HCT116 (cell line): ENCODE measurements around the gene ACOT12. TPM values are rescaled to one million over a fixed set of nuclear protein-coding genes. Genes with fewer than 3 reads are reported as not detected.
"Not testable (repeated sequence)": the region's sequence is repeated elsewhere in the genome, so short reads cannot be mapped to it uniquely, and the experiment has no call there.

Experiments
- ATAC-seq: fragments of 200-7000 bp; cut with Tn5 transposase; 2 replicates; pipeline ENCODE4 v1.9.1; 2020; ENCODE audit warnings: mild to moderate bottlenecking, moderate library complexity
- BruUV-seq: library from RNA; stranded (reverse); fragments of 400-500 nt; replicated peaks from 2 replicates; lab custom pipeline; 2021; lab: Mats Ljungman, UMichigan
- CTCF ChIA-PET: fragments of 300-600 bp; sonication (Branson Sonifier 250); formaldehyde crosslinking; loops from one replicate; lab custom pipeline; 2021; ENCODE audit warnings: antibody characterized with exemption; lab: Charles Lee
- POLR2A ChIA-PET: fragments of 300-600, 350-600 bp; sonication (Branson Sonifier 250); formaldehyde crosslinking; loops from one replicate; lab custom pipeline; 2021; ENCODE audit warnings: antibody characterized with exemption; lab: Charles Lee
- RAD21 ChIA-PET, 2 experiments: fragments of 300-600 bp; sonication (Branson Sonifier 250); formaldehyde crosslinking; loops; one replicate each; lab custom pipeline; 2023; ENCODE audit warnings: low total read pairs in 2 of 2; ENCODE audit not compliant: uncharacterized antibody in 2 of 2, unreplicated experiment in 2 of 2, low non-redundant PET in 1 of 2; lab: Charles Lee
- DNase-seq: peaks from one replicate; pipeline ENCODE4 v3.0.0-alpha.2; 2010; ENCODE audit warnings: low read depth, low spot score
- H2AFZ ChIP-seq: fragments of 200-600 bp; shearing (Covaris generic), sonication (generic); 2 replicates; pipeline ENCODE4 v1.6.1; 2017; ENCODE audit warnings: low read depth, mixed run types, mixed read lengths, antibody characterized with exemption, low read length; ENCODE audit not compliant: poor library complexity, severe bottlenecking
- H3K27ac ChIP-seq: 2 replicates; pipeline ENCODE4 v1.5.1; 2012; ENCODE audit warnings: low read depth, low read length
- H3K27me3 ChIP-seq: fragments of 200-600 bp; sonication (generic); 2 replicates; pipeline ENCODE4 v1.6.1; 2016; ENCODE audit warnings: mixed run types, low read length, mixed read lengths; ENCODE audit not compliant: insufficient read depth
- H3K36me3 ChIP-seq, 2 experiments: fragments of 200-500 bp in 1 of 2; fragments of 200-600 bp in 1 of 2; sonication (Bioruptor generic) in 1 of 2; sonication (generic) in 1 of 2; 2 replicates each; pipeline versions ENCODE4 v1.5.1 to v1.6.1; 2014 to 2016; ENCODE audit warnings: low read length in 2 of 2, inconsistent platforms in 1 of 2, mixed read lengths in 1 of 2, mixed run types in 1 of 2; ENCODE audit not compliant: insufficient read depth in 2 of 2, control insufficient read depth in 1 of 2
- H3K4me1 ChIP-seq, 2 experiments: fragments of 200-600 bp in 1 of 2; sonication (generic) in 1 of 2; 2 replicates each; pipeline versions ENCODE4 v1.5.1 to v1.6.1; 2012 to 2017; ENCODE audit warnings: low read length in 2 of 2, inconsistent platforms in 1 of 2, mild to moderate bottlenecking in 1 of 2, mixed read lengths in 1 of 2, mixed run types in 1 of 2, moderate library complexity in 1 of 2; ENCODE audit not compliant: insufficient read depth in 2 of 2, control insufficient read depth in 1 of 2
- H3K4me2 ChIP-seq: fragments of 200-600 bp; sonication (generic); 2 replicates; pipeline ENCODE4 v1.6.1; 2017; ENCODE audit warnings: mixed run types, low read length, mixed read lengths
- H3K4me3 ChIP-seq, 2 experiments: fragments of 200-600 bp in 1 of 2; sonication (generic) in 1 of 2; replicated peaks in 1 of 2; 2 replicates each; pipeline ENCODE4 v1.5.1; 2011 to 2016; ENCODE audit warnings: low read length in 2 of 2, control low read depth in 1 of 2, low read depth in 1 of 2, mild to moderate bottlenecking in 1 of 2, mixed read lengths in 1 of 2, mixed run types in 1 of 2
- H3K79me2 ChIP-seq: fragments of 200-600 bp; sonication (generic); 2 replicates; pipeline ENCODE4 v1.6.1; 2017; ENCODE audit warnings: mild to moderate bottlenecking, mixed run types, low read length, moderate library complexity, mixed read lengths; ENCODE audit not compliant: insufficient read depth
- H3K9ac ChIP-seq: fragments of 200-600 bp; sonication (generic); 2 replicates; pipeline ENCODE4 v1.6.1; 2016; ENCODE audit warnings: low read length, mixed read lengths
- H3K9me2 ChIP-seq: fragments of 200-600 bp; sonication (generic), shearing (Covaris generic); 2 replicates; pipeline ENCODE4 v1.6.1; 2017; ENCODE audit warnings: mixed run types, mild to moderate bottlenecking, moderate library complexity; ENCODE audit not compliant: insufficient read depth
- H3K9me3 ChIP-seq, 2 experiments: fragments of 200-500 bp in 1 of 2; fragments of 200-600 bp in 1 of 2; sonication (Bioruptor generic) in 1 of 2; sonication (generic) in 1 of 2; 2 replicates each; pipeline ENCODE4 v1.6.1; 2014 to 2017; ENCODE audit warnings: low read length in 2 of 2, mixed read lengths in 2 of 2, inconsistent platforms in 1 of 2, low read depth in 1 of 2, mild to moderate bottlenecking in 1 of 2, mixed run types in 1 of 2, moderate library complexity in 1 of 2; ENCODE audit not compliant: control insufficient read depth in 1 of 2, insufficient read depth in 1 of 2
- H4K20me1 ChIP-seq: fragments of 200-600 bp; sonication (generic), shearing (Covaris generic); 2 replicates; pipeline ENCODE4 v1.6.1; 2017; ENCODE audit warnings: mixed run types, mild to moderate bottlenecking, moderate library complexity; ENCODE audit not compliant: insufficient read depth
- ATF3 ChIP-seq: IDR thresholded peaks from 2 replicates; pipeline ENCODE4 v1.6.1; 2012
- CBX3 ChIP-seq: IDR thresholded peaks from 2 replicates; pipeline ENCODE4 v1.6.1; 2012; ENCODE audit warnings: low read depth
- EGR1 ChIP-seq: IDR thresholded peaks from 2 replicates; pipeline ENCODE4 v1.6.1; 2012; ENCODE audit warnings: low read depth
- ELF1 ChIP-seq: IDR thresholded peaks from 2 replicates; pipeline ENCODE4 v1.6.1; 2012; ENCODE audit warnings: low read depth, borderline replicate concordance
- EZH2phosphoT487 ChIP-seq: fragments of 200-600 bp; IDR thresholded peaks from 2 replicates; pipeline ENCODE4 v1.6.1; 2018; ENCODE audit warnings: antibody characterized with exemption, borderline replicate concordance
- FOSL1 ChIP-seq: IDR thresholded peaks from 2 replicates; pipeline ENCODE4 v1.6.1; 2012; ENCODE audit warnings: low read depth
- MAX ChIP-seq: IDR thresholded peaks from 2 replicates; pipeline ENCODE4 v1.6.1; 2012
- RAD21 ChIP-seq: IDR thresholded peaks from 2 replicates; pipeline ENCODE4 v1.6.1; 2012; ENCODE audit warnings: low read depth, mild to moderate bottlenecking
- SIN3A ChIP-seq: IDR thresholded peaks from 2 replicates; pipeline ENCODE4 v1.6.1; 2012; ENCODE audit warnings: low read depth
- SRF ChIP-seq: IDR thresholded peaks from 2 replicates; pipeline ENCODE4 v1.6.1; 2012; ENCODE audit warnings: low read depth
- ZBTB33 ChIP-seq: IDR thresholded peaks from 2 replicates; pipeline ENCODE4 v1.6.1; 2011; ENCODE audit warnings: mild to moderate bottlenecking, low read length, moderate library complexity; ENCODE audit not compliant: insufficient replicate concordance; ENCODE audit errors: extremely low read depth
- ZNF274 ChIP-seq: fragments of 200-500 bp; sonication (Bioruptor generic); IDR thresholded peaks from 2 replicates; pipeline ENCODE4 v1.6.1; 2014; ENCODE audit warnings: mild to moderate bottlenecking, low read depth, low read length, inconsistent platforms
- intact Hi-C: fragments of 100-400 bp; cut with micrococcal nuclease; formaldehyde crosslinking; loops from 2 replicates; pipeline ENCODE4 v1.10.0; 2022
- total RNA-seq: library from RNA; stranded (reverse); gene quantifications from one replicate; pipeline ENCODE4 v1.2.1, GENCODE V29; 2021; ENCODE audit not compliant: unreplicated experiment
- TF ChIP-seq, protein P1 (sequence below): IDR thresholded peaks from 2 replicates; pipeline ENCODE4 v1.6.1; 2012; ENCODE audit warnings: low read depth

The ACOT12 gene
- total RNA-seq, 1 experiment from 2014 or later: not detected

DNA sequence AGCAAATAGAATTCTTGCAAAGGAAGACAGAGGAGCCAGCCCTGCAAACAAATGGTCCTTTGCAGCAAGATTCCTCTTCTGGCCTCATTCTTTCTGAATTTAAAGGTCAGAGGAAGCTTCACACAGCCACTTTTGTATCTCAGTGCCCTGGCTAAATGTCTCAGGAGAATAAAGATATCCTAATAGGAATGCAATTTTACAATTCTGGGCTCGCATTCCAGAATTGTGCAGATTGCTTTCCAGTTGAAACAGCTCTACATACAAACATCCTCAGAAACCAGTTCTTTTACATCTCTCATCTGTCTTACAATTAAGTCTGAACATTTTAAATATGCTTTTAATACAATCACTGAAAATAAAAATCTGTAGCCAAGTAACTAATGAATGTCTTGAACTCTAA, 14.6 kb upstream of the ACOT12 start:
- DNase-seq: no peak
- no peak overlapping the region for H3K9ac ChIP-seq
- no TSS peak for BruUV-seq
- ChIA-PET CTCF (no interaction called here), RAD21 (no interaction called here), POLR2A (no interaction called here)
- TF ChIP-seq CBX3 (no peak), EZH2phosphoT487 (no peak), ZNF274 (no peak), SIN3A (no peak), ZBTB33 (no peak), SRF (no peak), ATF3 (no peak), MAX (no peak), ELF1 (no peak), EGR1 (no peak), FOSL1 (no peak), RAD21 (no peak)
- TF ChIP-seq, protein P1, sequence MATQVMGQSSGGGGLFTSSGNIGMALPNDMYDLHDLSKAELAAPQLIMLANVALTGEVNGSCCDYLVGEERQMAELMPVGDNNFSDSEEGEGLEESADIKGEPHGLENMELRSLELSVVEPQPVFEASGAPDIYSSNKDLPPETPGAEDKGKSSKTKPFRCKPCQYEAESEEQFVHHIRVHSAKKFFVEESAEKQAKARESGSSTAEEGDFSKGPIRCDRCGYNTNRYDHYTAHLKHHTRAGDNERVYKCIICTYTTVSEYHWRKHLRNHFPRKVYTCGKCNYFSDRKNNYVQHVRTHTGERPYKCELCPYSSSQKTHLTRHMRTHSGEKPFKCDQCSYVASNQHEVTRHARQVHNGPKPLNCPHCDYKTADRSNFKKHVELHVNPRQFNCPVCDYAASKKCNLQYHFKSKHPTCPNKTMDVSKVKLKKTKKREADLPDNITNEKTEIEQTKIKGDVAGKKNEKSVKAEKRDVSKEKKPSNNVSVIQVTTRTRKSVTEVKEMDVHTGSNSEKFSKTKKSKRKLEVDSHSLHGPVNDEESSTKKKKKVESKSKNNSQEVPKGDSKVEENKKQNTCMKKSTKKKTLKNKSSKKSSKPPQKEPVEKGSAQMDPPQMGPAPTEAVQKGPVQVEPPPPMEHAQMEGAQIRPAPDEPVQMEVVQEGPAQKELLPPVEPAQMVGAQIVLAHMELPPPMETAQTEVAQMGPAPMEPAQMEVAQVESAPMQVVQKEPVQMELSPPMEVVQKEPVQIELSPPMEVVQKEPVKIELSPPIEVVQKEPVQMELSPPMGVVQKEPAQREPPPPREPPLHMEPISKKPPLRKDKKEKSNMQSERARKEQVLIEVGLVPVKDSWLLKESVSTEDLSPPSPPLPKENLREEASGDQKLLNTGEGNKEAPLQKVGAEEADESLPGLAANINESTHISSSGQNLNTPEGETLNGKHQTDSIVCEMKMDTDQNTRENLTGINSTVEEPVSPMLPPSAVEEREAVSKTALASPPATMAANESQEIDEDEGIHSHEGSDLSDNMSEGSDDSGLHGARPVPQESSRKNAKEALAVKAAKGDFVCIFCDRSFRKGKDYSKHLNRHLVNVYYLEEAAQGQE: no peak
- H3K79me2 ChIP-seq: no peaks in the 10 kb centered on the region
- no peaks in the 10 kb centered on the region for H3K36me3 ChIP-seq
- no peaks in the 10 kb centered on the region for H3K27me3 ChIP-seq
- intact Hi-C loops: no loop called here
- H2AFZ ChIP-seq: no peak overlapping the region
- no peaks in the 10 kb centered on the region for H4K20me1 ChIP-seq
- no peaks in the 10 kb centered on the region for H3K4me1 ChIP-seq
- no peak for ATAC-seq
- H3K9me3 ChIP-seq: no peaks in the 10 kb centered on the region
- no peak overlapping the region for H3K27ac ChIP-seq
- no peak overlapping the region for H3K4me3 ChIP-seq
- H3K9me2 ChIP-seq: no peaks in the 10 kb centered on the region
- H3K4me2 ChIP-seq: no peak overlapping the region

DNA sequence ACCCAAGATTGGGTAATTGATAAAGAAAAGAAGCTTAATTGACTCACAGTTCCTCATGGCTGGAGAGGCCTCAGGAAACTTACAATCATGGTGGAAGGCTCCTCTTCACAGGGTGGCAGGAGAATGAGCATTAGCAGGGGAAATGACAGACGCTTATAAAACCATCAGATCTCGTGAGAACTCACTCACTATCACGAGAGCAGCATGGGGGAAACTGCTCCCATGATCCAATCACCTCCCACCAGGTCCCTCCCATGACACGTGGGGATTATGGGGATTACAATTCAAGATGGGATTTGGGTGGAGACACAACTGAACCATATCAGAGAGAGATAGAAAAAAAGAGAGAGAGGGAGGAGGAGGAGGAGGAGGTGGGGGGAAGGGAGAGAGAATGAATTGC, 13.9 kb upstream of the ACOT12 start:
- H3K27me3 ChIP-seq, H3K36me3 ChIP-seq, POLR2A ChIA-PET, H3K9me2 ChIP-seq, BruUV-seq, H3K4me1 ChIP-seq, H3K4me3 ChIP-seq, H3K27ac ChIP-seq, H4K20me1 ChIP-seq, RAD21 ChIA-PET, H3K79me2 ChIP-seq, H3K9me3 ChIP-seq, H3K4me2 ChIP-seq, CTCF ChIA-PET, intact Hi-C loops, H2AFZ ChIP-seq, ATAC-seq, H3K9ac ChIP-seq, DNase-seq: not testable (repeated sequence)
